ENCODE results near the gene BRI3.
A peak's percentile ranks its signal among the peaks of the same experiment; 100 is the strongest.

The BRI3 gene

DNA sequence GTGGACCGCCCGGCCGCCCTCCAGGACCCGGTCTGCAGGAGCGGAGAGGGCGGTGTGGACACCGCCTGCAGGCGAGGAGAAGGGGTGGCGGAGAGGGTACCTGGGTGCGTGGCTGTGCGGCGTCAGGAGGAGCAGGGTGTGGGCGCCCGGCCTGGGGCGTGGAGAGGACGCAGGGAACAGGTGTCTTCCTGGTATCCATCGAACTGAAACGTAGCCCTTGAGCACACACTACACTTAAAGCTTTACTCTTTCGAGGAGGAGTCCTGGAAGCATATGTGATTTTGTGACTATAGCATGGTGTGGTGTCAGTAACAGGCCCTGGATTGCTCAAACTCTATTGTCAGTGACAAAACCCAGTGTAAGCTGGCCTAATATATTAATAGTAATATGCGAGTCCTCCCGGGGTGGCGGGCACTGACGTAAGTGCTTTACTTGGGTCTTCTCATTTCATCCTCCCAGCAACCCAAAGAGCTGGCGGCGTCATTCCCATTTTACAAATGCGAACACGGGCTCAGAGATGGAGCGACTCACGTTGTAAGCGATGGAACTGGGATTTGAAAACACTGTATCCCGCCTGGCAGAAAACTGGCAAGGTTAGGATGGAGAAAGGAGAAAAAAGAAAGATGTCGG lies 28.9 kb upstream of the BRI3 start:
- no peak for DNase-seq

DNA sequence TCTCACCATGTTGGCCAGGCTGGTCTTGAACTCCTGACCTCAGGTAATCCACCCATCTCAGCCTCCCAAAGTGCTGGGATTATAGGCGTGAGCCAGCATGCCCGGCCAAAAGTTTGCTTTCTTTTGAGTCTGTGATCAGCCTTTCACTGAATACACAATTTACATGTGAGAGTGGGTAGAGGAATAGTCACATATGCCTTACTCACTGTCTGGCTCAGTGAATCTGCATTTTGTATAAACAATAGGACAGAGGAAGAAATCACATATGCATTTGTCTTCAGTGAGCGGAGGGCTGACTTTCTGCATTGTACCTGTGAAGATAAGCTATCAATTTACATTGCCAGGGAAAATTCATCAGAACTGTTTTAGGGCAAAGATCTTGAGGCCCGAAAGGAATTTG lies 27.0 kb upstream of the BRI3 start:
- DNase-seq: no peak

DNA sequence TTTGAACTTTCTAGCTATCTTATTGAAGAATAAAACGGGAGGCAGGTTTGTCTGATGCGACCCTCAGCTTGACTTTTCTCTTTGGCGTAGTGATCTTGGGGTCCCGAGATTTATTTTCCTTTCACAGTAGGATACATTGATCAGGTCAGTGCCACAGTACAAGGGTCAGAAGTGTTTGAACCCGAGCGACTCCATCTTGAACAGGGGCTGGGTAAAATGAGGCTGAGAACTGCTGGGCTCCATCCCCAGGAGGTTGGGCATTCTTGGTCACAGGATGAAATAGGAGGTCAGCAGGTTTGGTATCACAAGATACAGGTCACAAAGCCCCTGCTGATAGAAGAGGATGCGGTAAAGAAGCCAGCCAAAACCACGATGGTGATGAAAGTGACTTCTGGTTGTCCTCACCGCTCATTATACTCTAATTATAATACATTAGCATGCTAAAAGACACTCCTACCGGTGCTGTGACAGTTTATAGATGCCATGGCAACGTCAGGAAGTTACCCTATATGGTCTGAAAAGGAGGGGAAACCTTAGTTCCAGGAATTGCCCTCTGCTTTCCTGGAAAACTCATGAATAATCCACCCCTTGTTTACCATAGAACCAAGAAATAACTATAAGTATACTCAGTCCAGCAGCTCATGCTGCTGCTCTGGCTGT lies 26.4 kb upstream of the BRI3 start:
- DNase-seq: peak in 1 of 5 experiments; percentile 74

DNA sequence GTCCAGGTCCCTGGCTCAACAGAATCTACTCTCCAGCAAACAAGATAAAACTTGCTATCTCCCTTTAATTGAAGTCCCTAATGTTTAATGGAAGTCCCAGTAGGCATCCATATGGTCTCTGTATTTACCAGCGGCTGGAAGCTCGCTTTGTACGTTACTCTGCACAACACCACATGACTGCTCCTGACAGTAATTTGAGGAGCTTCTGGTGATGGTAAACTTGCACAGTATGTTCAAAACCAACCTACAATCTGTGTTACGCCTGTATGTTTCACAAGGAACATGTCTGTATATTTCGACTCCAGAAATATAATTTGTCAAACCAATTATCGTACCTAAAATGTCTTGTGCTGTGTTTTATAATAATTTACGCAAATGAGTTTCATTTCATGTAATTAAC lies 25.1 kb upstream of the BRI3 start:
- DNase-seq: no peak

DNA sequence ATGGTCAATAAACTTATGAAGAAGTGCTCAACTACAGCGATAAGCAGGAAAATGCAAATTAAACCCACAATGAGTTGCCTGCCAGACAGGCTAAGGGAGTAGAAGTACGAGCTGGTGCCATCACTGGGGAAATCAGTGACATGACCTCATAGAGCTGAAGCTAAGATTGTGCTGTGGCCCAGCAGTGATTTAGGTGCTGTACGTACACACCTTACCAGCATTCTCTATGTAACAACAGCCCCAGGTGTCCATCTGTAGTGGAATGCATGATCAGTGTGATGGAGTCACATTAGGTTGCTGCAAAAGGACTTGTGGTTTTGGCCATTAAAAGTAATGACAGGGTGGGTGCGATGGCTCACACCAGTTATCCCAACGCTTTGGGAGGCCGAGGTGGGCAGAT lies 23.8 kb upstream of the BRI3 start:
- no peak for DNase-seq

DNA sequence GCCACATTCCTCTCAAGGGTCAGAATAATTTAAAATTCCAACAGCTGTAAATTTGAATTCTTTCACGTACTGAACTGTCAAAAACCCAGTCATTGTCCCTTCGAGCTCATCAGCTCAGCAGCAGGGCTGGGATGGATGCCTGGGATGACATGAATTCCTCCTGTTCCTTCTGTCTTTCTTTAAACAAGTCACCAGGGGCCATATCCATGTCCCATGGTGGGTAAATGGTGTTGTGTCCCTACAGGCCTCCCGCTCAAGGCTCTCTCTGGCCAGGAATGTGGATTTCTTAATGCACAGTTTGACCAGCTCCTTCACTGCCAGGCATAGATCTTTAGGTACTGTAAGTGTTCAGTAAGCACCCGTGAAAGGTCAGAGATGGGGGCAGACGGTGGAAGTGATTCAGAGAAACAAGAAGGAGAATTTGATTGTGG lies 15.6 kb upstream of the BRI3 start:
- no peak for DNase-seq

DNA sequence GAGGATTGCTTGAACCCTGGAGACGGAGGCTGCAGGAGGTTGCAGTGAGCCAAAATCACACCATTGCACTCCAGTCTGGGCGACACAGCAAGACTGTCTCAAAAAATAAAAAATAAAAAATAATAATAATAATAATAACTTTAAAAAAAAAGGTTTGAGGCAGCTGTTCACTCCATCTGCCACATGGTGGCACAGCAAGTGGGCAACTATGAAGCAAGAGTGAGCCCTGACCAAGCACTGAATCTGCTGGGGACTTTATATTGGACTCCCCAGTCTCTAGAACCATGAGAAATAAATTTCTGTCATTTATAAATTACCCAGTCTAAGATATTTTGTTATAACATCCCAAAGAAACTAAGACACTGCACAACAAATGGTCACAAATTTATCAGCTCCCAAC lies 14.6 kb upstream of the BRI3 start:
- DNase-seq: no peak

DNA sequence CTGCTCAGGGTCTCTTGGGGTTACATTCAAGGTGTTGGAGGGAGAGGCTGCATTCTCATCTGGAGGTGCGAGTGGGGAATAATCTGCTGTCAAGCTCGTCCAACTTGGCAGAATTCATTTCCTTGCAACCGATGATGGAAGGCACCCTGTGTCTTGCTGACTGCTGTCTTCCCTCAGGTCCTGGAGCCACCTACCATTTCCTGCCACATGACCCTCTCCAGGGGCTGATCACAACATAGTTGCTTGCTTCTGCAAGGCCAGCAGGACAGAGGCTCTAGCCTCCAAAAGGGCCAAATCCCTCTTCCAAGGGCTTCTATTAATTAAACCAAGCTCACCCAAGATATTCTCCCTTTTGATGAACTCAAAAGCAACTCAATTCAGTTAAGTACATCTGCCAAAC lies 14.2 kb upstream of the BRI3 start:
- no peak for DNase-seq

DNA sequence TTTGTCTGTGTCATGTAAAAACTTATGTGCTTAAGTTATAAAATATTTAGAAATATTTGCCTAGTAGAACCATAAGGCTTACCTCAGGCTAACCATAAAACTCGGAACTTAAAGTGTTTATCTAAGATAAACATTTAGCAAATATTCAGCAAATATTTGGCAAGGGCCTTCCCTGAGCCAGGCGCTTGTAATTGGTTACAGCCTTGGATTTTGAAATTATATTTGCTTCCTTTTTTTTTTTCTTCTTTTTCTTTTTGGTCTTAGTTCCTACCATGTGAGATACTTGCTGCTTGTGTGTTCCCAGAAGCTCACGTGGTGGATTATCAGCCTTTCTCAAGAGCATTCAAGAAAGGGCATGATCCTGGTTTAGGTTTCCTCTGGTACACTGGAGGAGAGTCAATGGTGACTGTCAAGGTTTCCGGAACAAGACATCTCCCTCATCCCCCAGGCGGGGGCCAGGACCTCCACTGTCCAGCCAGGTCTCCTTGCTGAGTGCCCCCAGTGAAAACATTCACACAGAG lies 5.2 kb upstream of the BRI3 start:
- DNase-seq: no peak

DNA sequence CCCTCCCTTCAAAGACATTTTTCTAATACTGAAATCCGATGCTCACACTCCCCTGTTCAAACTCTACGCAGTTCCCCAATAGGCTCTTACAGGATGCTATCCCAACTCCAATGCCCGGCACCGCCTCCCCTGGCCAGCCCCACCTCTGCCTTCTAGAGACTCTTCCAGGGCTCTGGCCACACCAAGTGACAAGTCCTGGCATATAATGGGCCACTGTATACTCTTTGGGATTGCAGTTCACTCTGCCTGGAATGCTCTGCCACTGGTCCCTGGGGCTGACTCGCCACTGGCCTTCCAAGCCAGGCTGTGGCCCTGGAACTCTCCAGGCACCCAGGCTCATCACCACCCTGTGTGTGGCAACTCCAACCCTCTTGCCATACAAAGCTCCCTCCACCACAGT lies 3.1 kb upstream of the BRI3 start:
- no peak for DNase-seq

DNA sequence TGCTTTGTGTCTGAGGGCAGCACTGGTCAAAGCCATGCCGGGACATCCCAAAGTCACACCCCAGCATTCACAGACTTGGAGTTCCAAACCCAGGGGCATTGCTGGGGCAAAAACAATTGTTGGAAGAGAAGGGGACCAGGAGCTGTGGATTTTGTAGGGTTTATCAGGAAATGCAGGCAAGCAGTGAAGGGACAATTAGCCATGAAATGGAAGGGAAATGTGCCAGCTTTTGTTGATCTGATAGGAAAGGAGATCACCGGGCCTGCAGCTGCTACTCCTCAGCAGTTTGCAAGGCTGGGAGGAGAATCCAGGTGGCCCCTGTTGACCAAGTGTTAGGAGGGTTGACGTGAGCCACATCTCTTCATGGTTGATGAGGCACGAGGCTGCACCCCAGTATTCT lies 2.5 kb upstream of the BRI3 start:
- no peak for DNase-seq

DNA sequence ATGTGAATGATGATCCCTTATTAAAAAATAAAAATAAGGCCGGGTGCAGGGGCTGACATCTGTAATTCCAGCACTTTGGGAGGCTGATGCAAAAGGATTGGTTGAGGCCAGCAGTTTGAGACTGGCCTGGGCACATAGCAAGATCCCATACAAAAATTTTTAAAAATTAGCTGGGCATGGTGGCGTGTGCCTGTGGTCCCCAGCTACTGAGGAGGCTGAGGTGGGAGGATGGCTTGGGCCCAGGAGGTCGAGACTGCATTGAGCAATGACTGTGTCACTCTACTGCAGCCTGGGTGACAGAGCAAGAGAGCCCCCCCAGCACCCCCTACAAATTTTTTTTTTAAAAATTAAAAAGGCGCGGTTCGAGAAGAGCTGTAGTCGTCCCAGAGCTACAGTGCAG lies 1.2 kb upstream of the BRI3 start:
- no peak for DNase-seq

DNA sequence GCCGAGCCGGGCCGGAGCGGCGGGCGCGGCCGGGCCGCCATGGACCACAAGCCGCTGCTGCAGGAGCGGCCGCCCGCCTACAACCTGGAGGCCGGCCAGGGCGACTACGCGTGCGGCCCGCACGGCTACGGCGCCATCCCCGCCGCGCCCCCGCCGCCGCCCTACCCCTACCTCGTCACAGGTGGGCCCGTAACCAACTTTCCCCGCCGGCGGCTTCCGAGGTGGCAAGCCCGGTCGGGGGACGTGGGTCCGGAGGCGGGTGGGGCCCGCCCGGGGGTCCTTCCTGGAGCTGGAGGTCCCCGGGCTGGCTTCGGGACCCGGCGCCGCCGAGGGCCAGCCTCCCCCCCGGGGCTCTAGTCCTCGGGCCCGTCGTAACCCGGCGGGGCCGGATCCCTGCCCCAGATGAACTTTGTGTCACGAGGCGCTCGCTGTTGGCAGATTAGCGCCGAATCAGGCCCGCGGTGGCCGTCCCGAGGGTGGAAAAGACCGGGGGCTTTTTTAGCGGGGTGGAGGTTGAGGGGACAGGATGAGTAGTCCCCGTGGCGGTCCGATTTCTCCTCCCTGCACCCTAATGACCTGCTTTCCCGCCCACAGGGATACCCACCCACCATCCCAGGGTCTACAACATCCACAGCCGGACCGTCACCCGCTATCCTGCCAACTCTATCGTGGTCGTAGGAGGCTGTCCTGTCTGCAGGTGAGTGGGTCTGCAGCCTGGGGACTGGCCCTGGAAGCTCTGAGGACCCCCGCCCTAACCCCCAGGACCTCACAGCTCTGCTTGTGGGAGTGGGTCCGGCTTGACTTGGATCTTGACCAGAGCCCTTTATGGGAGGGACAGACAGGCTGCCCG lies 496 bp downstream of the BRI3 start:
- DNase-seq: peak in 4 of 5 experiments; percentile 18 to 51 (median 36)

DNA sequence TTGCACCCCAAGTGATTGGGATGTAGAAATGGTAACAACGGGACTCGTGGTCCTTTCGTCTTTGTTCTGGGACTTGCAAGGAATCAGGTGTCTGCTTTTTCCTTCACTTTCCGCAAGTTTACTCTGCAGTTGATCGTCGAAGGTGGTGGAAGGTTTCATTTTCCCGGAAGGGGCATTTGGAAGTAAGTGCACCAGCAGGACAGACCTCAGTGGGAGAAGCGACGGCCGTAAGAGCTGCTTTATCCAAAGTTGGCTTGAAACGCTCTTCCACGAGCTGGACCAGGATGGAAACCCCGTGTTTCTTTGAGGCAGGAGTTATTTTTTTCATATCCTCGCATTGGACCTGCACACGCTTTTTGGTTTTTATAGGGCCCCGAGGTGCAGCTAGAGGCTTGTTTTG lies 1.2 kb downstream of the BRI3 start:
- DNase-seq: no peak

DNA sequence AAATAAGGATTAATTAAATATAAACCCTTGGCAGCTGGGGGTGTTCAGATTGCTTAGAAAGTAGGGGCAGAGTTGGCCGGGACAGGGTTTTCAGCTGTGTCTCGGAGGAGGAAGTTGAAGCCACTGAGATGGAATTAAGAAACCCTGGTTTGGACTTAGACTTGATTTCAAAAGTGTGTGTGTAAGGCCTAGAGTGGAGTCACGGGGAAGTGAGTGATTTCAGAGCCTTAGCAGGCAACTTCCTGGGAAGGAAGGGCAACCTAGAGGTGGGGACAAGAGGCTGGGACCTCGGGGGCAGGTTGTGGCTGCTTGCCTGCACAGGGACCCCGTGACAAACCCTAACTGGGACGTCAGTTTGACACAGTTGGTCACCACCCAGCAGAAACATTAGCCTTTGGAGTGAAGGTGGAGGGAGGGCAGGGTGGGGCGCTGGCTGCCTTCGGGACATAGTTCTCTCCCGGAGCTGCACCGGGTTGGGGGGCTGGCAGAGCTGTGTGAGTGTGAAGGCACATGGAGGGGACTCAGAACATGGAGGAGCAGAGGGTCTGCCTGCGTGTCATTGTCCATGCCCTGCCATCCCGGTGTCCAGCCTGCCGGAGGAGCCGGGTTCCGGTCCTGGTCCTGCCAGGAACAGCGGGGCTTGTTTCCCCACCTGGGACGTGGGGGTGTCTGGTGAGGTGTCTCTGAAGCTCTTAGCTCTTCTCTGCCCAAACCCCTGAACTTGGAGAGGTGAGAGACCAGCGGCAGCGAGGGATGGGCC lies 1.8 kb downstream of the BRI3 start:
- DNase-seq: no peak

DNA sequence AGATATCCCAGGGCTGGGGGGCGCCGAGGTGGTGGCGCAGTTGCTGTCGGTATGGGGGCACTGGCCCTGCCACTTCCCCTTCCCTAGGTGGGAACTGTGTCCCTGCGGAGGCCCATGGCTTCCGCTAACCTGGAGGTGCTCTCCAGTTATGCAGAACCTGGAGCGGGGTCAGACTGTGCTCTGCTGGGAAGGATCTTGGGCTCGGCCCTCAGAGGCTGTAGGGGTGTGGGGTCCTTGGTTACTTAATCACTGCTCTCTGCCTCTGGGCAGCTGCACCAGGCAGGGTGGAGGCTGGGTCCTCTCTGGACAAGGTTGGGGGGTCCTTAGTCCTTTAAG lies 2.4 kb downstream of the BRI3 start:
- no peak for DNase-seq

DNA sequence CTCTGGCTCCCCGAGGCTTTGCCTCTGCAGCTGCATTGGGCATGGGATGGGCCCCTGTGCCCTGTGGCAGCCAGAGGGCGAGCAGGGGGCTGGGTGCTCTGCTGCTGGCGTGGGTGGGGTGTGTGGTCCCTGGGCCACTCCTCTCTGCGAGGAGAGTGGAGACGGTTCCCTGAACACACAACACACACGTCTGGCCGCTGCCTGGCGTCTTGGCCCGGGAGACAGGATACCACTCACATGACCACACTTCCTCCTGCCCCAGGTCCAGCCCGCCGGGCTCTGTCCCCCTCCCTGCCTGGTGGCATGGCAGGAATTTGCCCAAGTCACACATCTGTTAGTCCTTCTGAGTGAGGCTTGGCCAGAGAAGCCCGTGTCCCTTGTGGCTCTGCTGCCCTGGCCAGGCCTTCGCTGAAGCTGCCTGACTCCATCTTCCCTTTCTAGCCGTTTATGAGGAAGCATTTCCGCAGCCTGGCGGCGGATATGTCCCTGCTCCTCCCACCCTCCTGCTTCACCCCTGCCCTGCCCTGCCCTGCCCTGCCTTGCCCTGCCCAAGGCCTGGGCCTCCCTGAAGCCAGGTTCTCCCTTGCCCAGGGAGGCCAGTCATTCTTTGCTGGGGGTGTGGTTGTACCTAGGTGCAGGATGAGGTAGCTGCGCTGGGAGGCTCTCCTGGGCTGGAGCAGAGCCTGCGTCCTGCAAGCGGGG lies 3.0 kb downstream of the BRI3 start:
- no peak for DNase-seq

DNA sequence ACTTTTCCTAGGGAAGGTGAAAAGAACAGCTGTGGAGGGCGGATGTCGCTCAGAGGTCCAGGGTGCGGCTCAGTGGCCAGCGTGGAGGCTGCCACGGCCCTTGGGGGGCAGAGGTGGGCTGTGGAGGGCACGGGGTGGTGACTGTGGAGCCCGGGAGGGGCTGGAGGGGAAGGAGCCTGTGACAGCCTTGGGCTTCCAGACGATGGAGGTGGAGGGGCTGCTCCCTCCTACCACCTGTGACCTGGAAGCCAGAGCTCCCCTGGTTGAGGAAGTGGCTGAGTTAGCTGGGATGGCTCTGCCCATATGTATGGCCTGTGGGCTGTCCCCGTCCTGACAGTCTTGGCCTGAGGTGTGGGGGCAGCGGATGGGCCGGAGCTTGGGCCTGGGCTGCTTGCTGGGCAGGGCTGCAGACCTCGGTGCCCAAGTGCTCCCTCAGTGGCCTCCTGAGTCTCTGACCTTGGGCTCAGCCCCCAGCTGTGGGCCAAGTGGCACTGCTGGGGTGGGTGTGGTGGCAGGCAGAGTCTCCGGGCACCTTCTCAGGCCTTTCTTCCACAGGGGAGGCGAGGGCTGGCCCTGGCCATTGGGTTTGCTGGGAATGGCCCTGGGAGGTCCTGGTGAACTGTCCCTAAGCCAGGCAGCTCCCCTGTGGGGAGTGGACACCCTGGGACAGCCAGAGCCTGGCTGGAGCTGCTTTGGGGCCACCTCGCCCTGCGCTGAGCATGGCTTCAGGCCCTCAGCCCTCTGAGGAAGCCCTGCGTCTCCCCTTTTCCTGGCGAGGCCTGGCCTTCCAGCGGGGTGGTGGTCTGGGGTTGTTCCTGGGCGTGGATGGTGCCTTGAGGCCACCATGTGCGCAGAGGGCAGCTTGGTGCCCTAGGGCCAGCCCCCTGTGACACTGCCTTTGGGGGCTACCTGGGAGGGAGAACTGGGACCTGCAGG lies 3.9 kb downstream of the BRI3 start:
- DNase-seq: no peak

DNA sequence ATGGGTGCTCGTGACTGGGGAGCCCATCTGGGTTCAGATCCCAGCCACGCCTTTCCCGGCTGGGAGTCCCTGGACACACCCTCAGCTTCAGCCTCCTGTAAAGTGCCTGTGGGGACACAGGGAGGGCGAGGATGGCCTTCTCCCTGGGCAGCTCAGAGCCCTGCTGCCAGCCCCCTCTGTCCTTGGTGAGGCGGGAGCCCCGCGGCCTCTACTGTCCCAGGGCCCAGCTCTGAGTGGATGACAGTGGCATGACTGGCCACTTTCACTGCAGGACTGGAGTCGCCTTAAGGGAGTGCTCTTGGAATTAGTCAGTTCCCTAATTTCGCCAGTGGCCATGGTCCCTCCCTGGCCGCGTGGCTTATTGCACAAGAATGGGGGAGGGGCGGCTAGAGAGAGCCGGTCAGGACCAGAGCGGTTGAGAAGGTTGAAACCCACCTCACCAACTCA lies 4.6 kb downstream of the BRI3 start:
- DNase-seq: no peak

DNA sequence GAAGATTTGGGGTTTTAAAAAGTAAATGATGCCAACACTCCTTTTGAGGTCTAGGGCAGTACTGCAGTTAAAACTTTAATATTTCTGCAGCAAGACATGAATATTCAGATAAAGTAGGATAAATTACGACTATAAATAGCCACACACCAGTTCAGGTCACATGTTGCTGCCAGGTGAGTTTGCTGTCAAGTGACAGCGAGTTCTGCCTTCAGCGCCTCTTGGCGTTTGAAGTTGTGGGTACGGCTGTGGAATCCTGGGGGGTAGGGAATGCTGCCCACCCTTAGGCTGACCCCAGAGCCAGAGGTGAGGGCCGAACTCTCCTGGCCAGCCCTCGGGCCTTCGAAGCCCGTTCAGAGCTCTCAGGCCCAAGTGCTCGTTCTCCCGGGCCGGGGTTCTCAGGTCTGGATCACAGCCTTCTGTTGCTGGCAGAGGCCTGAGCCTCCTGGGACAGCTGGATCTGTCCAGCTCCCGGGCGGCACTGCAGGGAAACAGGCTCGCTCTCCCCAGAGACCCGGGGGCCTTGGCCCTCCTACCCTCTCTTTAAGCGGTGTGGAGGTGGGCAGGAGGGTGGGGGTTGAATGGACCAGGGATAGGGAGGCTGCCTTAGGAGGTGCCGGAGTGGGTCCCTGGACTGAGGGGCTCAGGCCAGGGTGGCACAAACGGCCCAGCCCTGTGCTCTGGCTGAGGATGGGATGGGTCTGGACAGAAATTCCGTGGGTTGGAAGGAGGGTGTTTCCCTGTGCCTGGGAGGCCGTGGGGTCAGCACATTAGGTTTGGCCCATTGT lies 5.4 kb downstream of the BRI3 start:
- no peak for DNase-seq

All from T-helper 2 cell (primary cell).